WTC11 (cell line): Measurements from ENCODE around the gene IFIH1. TPM values are rescaled to one million over a fixed set of nuclear protein-coding genes. Genes with fewer than 3 reads are reported as not detected.

Source experiments
- ATAC-seq: fragments of 200-7000 bp; cut with Tn5 transposase; 2 replicates; pipeline ENCODE4 v1.10.0; 2021; ENCODE audit warnings: mild to moderate bottlenecking, moderate library complexity
- CTCF ChIA-PET: fragments of 300-600 bp; sonication (Branson Sonifier 250); formaldehyde crosslinking; loops from one replicate; lab custom pipeline; 2021; ENCODE audit warnings: antibody characterized with exemption; lab: Charles Lee
- POLR2A ChIA-PET: fragments of 350-600 bp; sonication (Branson Sonifier 250); formaldehyde crosslinking; loops from one replicate; lab custom pipeline; 2021; ENCODE audit warnings: antibody characterized with exemption; lab: Charles Lee
- DNase-seq: peaks from one replicate; pipeline ENCODE4 v3.0.0; 2021; ENCODE audit warnings: low spot score
- H3K27ac Mint-ChIP-seq: 2 replicates; pipeline ENCODE4 v1.8.0; 2021; ENCODE audit warnings: mixed read lengths
- H3K27me3 Mint-ChIP-seq: 2 replicates; pipeline ENCODE4 v1.8.0; 2021; ENCODE audit warnings: low read depth, mild to moderate bottlenecking, moderate library complexity, mixed read lengths
- H3K36me3 Mint-ChIP-seq: 2 replicates; pipeline ENCODE4 v1.8.0; 2021; ENCODE audit warnings: mixed read lengths
- H3K4me1 Mint-ChIP-seq: 2 replicates; pipeline ENCODE4 v1.8.0; 2022; ENCODE audit warnings: mixed read lengths
- H3K4me3 Mint-ChIP-seq: 2 replicates; pipeline ENCODE4 v1.8.0; 2021; ENCODE audit warnings: mild to moderate bottlenecking, moderate library complexity, mixed read lengths
- H3K9me3 Mint-ChIP-seq: 2 replicates; pipeline ENCODE4 v1.8.0; 2021; ENCODE audit warnings: mixed read lengths
- ATF1 ChIP-seq: sonication (generic); formaldehyde crosslinking; IDR thresholded peaks from 2 replicates; pipeline ENCODE4 v1.8.1; 2023; ENCODE audit warnings: mild to moderate bottlenecking, moderate library complexity, missing genetic modification reagents
- ETV6 ChIP-seq: sonication (generic); formaldehyde crosslinking; IDR thresholded peaks from 2 replicates; pipeline ENCODE4 v1.8.1; 2022; ENCODE audit warnings: mild to moderate bottlenecking, missing genetic modification reagents
- GABPB1 ChIP-seq: sonication (generic); formaldehyde crosslinking; IDR thresholded peaks from 2 replicates; pipeline ENCODE4 v1.8.1; 2023; ENCODE audit warnings: mild to moderate bottlenecking, missing genetic modification reagents
- GRHL2 ChIP-seq: fragments of 250-450 bp; sonication (Bioruptor Pico); IDR thresholded peaks from 2 replicates; pipeline ENCODE4 v1.8.0; 2022; ENCODE audit warnings: mild to moderate bottlenecking, moderate library complexity; ENCODE audit not compliant: insufficient replicate concordance, severe bottlenecking
- NFATC4 ChIP-seq: fragments of 250-450 bp; sonication (Bioruptor Pico); IDR thresholded peaks from 2 replicates; pipeline ENCODE4 v1.9.0; 2021; ENCODE audit warnings: mild to moderate bottlenecking
- RELA ChIP-seq: sonication (generic); formaldehyde crosslinking; IDR thresholded peaks from 2 replicates; pipeline ENCODE4 v1.8.1; 2022; ENCODE audit warnings: missing genetic modification reagents, mild to moderate bottlenecking, borderline replicate concordance
- ZNF317 ChIP-seq: sonication (generic); formaldehyde crosslinking; IDR thresholded peaks from 2 replicates; pipeline ENCODE4 v1.8.1; 2023; ENCODE audit warnings: low read depth, mild to moderate bottlenecking, moderate library complexity, missing genetic modification reagents, borderline replicate concordance
- total RNA-seq: library from RNA; stranded (reverse); gene quantifications from 3 replicates; pipeline ENCODE4 v1.2.3, GENCODE V29; 2021
- TF ChIP-seq, protein P1 (sequence below): sonication (generic); formaldehyde crosslinking; IDR thresholded peaks from 2 replicates; pipeline ENCODE4 v1.8.0; 2023; ENCODE audit warnings: missing genetic modification reagents
- TF ChIP-seq, protein P2 (sequence below): sonication (generic); formaldehyde crosslinking; IDR thresholded peaks from 2 replicates; pipeline ENCODE4 v1.8.0; 2023; ENCODE audit warnings: mild to moderate bottlenecking, missing genetic modification reagents
- TF ChIP-seq, protein P3 (sequence below): sonication (generic); formaldehyde crosslinking; IDR thresholded peaks from 2 replicates; pipeline ENCODE4 v1.8.1; 2022; ENCODE audit warnings: low read depth, mild to moderate bottlenecking, moderate library complexity, missing genetic modification reagents, borderline replicate concordance
- TF ChIP-seq, protein P4 (sequence below): sonication (generic); formaldehyde crosslinking; IDR thresholded peaks from 2 replicates; pipeline ENCODE4 v1.8.1; 2023; ENCODE audit warnings: mild to moderate bottlenecking, missing genetic modification reagents, moderate library complexity
- TF ChIP-seq, protein P5 (sequence below): fragments of 200-600 bp; IDR thresholded peaks from 2 replicates; pipeline ENCODE4 v1.8.0; 2022; ENCODE audit warnings: antibody characterized with exemption
- TF ChIP-seq, protein P6 (sequence below): sonication (generic); formaldehyde crosslinking; IDR thresholded peaks from 2 replicates; pipeline ENCODE4 v1.8.0; 2022; ENCODE audit warnings: mild to moderate bottlenecking, missing genetic modification reagents
- TF ChIP-seq, protein P7 (sequence below): fragments of 250-450 bp; sonication (Bioruptor Pico); IDR thresholded peaks from 2 replicates; pipeline ENCODE4 v1.9.0; 2021; ENCODE audit warnings: mild to moderate bottlenecking
- TF ChIP-seq, protein P8 (sequence below): sonication (generic); formaldehyde crosslinking; conservative IDR thresholded peaks from 2 replicates; pipeline ENCODE4 v1.8.1; 2022; ENCODE audit warnings: mild to moderate bottlenecking, missing genetic modification reagents

Gene IFIH1
- total RNA-seq, 1 experiment from 2014 or later, result 1.3 TPM

DNA sequence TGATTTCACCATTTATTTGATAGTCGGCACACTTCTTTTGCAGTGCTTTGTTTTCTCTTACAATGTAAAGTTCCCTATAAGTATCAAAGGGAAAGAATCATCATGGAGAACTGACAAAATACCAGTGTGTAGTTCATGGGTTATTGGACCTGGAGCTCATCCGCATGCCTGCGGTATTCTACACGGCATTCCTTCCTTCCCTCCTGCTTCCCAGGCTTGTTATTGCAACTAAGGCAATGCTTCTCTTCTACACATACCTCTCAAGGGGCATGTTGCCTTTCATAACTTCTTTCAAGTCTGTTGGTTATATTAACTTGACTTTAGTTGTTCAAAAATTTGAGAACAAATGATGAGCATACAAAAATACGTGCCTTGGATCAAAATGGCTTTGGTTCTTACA is 51.0 kb downstream of the IFIH1 start:
- H3K27ac Mint-ChIP-seq, result no peak overlapping the region; the same call in 1 of the 2 replicates
- H3K4me1 Mint-ChIP-seq, result no peaks in the 10 kb centered on the region
- ATAC-seq (no peak), DNase-seq (no peak)
- POLR2A ChIA-PET, result no interaction called here
- no peaks in the 10 kb centered on the region for H3K27me3 Mint-ChIP-seq
- no peaks in the 10 kb centered on the region for H3K36me3 Mint-ChIP-seq
- CTCF ChIA-PET, result interaction anchor here (0.6 kb wide), 1 partner anchor 30 kb away, joined by 3 read pairs; no protein-coding TSS in a partner anchor
- no peaks in the 10 kb centered on the region for H3K9me3 Mint-ChIP-seq
- no peak overlapping the region for H3K4me3 Mint-ChIP-seq
- TF ChIP-seq RELA, result no peak
- TF ChIP-seq, protein P1, sequence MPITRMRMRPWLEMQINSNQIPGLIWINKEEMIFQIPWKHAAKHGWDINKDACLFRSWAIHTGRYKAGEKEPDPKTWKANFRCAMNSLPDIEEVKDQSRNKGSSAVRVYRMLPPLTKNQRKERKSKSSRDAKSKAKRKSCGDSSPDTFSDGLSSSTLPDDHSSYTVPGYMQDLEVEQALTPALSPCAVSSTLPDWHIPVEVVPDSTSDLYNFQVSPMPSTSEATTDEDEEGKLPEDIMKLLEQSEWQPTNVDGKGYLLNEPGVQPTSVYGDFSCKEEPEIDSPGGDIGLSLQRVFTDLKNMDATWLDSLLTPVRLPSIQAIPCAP (CRISPR knock-in tag), result no peak
- TF ChIP-seq, protein P2, sequence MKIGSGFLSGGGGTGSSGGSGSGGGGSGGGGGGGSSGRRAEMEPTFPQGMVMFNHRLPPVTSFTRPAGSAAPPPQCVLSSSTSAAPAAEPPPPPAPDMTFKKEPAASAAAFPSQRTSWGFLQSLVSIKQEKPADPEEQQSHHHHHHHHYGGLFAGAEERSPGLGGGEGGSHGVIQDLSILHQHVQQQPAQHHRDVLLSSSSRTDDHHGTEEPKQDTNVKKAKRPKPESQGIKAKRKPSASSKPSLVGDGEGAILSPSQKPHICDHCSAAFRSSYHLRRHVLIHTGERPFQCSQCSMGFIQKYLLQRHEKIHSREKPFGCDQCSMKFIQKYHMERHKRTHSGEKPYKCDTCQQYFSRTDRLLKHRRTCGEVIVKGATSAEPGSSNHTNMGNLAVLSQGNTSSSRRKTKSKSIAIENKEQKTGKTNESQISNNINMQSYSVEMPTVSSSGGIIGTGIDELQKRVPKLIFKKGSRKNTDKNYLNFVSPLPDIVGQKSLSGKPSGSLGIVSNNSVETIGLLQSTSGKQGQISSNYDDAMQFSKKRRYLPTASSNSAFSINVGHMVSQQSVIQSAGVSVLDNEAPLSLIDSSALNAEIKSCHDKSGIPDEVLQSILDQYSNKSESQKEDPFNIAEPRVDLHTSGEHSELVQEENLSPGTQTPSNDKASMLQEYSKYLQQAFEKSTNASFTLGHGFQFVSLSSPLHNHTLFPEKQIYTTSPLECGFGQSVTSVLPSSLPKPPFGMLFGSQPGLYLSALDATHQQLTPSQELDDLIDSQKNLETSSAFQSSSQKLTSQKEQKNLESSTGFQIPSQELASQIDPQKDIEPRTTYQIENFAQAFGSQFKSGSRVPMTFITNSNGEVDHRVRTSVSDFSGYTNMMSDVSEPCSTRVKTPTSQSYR (CRISPR knock-in tag), result no peak
- TF ChIP-seq, all 79 proteins: peak for 0

DNA sequence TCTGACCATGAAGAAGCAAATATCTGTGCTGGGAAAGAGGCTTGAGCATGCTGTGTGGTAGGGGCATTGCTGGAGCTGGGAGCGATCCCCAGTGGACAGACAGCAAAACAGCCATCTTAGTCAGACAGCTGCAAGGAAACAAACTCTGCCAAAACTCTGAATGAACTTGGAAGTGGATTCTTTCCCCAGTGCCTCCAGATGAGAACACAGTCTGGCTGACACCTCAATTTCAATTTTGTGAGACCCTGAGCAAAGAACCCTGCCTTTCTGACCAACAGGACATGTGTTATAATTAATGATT is 52.1 kb downstream of the IFIH1 start:
- no peak overlapping the region for H3K4me3 Mint-ChIP-seq
- no peaks in the 10 kb centered on the region for H3K9me3 Mint-ChIP-seq
- peaks cover 7% of the 10 kb centered on the region for H3K4me1 Mint-ChIP-seq
- H3K27me3 Mint-ChIP-seq, result no peaks in the 10 kb centered on the region
- ChIA-PET POLR2A (no interaction called here), CTCF (no interaction called here)
- no peak for DNase-seq
- peak; percentile 26; the same call in 1 of the 2 replicates for ATAC-seq
- no peak overlapping the region for H3K27ac Mint-ChIP-seq
- TF ChIP-seq, protein P3, sequence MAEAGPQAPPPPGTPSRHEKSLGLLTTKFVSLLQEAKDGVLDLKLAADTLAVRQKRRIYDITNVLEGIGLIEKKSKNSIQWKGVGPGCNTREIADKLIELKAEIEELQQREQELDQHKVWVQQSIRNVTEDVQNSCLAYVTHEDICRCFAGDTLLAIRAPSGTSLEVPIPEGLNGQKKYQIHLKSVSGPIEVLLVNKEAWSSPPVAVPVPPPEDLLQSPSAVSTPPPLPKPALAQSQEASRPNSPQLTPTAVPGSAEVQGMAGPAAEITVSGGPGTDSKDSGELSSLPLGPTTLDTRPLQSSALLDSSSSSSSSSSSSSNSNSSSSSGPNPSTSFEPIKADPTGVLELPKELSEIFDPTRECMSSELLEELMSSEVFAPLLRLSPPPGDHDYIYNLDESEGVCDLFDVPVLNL (CRISPR knock-in tag), result no peak
- TF ChIP-seq ETV6 (CRISPR knock-in tag) (no peak), ZNF317 (no peak), GRHL2 (CRISPR knock-in tag) (no peak), NFATC4 (CRISPR knock-in tag) (no peak), RELA (no peak), ATF1 (CRISPR knock-in tag) (no peak), GABPB1 (CRISPR knock-in tag) (no peak)
- TF ChIP-seq, protein P4, sequence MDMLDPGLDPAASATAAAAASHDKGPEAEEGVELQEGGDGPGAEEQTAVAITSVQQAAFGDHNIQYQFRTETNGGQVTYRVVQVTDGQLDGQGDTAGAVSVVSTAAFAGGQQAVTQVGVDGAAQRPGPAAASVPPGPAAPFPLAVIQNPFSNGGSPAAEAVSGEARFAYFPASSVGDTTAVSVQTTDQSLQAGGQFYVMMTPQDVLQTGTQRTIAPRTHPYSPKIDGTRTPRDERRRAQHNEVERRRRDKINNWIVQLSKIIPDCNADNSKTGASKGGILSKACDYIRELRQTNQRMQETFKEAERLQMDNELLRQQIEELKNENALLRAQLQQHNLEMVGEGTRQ (CRISPR knock-in tag), result no peak
- TF ChIP-seq, protein P5, sequence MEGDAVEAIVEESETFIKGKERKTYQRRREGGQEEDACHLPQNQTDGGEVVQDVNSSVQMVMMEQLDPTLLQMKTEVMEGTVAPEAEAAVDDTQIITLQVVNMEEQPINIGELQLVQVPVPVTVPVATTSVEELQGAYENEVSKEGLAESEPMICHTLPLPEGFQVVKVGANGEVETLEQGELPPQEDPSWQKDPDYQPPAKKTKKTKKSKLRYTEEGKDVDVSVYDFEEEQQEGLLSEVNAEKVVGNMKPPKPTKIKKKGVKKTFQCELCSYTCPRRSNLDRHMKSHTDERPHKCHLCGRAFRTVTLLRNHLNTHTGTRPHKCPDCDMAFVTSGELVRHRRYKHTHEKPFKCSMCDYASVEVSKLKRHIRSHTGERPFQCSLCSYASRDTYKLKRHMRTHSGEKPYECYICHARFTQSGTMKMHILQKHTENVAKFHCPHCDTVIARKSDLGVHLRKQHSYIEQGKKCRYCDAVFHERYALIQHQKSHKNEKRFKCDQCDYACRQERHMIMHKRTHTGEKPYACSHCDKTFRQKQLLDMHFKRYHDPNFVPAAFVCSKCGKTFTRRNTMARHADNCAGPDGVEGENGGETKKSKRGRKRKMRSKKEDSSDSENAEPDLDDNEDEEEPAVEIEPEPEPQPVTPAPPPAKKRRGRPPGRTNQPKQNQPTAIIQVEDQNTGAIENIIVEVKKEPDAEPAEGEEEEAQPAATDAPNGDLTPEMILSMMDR, result no peak
- TF ChIP-seq, protein P6, sequence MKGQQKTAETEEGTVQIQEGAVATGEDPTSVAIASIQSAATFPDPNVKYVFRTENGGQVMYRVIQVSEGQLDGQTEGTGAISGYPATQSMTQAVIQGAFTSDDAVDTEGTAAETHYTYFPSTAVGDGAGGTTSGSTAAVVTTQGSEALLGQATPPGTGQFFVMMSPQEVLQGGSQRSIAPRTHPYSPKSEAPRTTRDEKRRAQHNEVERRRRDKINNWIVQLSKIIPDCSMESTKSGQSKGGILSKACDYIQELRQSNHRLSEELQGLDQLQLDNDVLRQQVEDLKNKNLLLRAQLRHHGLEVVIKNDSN (CRISPR knock-in tag), result no peak
- TF ChIP-seq, protein P7, sequence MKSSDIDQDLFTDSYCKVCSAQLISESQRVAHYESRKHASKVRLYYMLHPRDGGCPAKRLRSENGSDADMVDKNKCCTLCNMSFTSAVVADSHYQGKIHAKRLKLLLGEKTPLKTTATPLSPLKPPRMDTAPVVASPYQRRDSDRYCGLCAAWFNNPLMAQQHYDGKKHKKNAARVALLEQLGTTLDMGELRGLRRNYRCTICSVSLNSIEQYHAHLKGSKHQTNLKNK (CRISPR knock-in tag), result no peak
- TF ChIP-seq, protein P8, sequence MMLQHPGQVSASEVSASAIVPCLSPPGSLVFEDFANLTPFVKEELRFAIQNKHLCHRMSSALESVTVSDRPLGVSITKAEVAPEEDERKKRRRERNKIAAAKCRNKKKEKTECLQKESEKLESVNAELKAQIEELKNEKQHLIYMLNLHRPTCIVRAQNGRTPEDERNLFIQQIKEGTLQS (CRISPR knock-in tag), result no peak
- no peaks in the 10 kb centered on the region for H3K36me3 Mint-ChIP-seq
